Left lung (tissue), 10 donors: ENCODE measurements around the gene ZNF468. TPM values are rescaled to one million over a fixed set of nuclear protein-coding genes. Genes with fewer than 3 reads are reported as not detected.
A peak's percentile ranks its signal among the peaks of the same experiment; 100 is the strongest.
"Not testable (repeated sequence)": the region's sequence is repeated elsewhere in the genome, so short reads cannot be mapped to it uniquely, and the experiment has no call there.

Source experiments
- ATAC-seq: fragments of 200-7000 bp; cut with Tn5 transposase; one replicate; pipeline ENCODE4 v1.9.1; 2020; ENCODE audit warnings: moderate library complexity
- DNase-seq, 4 donors: peaks; one replicate each; pipeline ENCODE4 v3.0.0-alpha.2; 2013 to 2020
- H3K27ac ChIP-seq, 2 donors: fragments of 200-600 bp; sonication (generic) in 1 of 2; one replicate each; pipeline versions ENCODE4 v1.5.0 to v1.8.0; 2020 to 2021
- H3K27me3 ChIP-seq, 2 donors: fragments of 200-600 bp; sonication (generic) in 1 of 2; one replicate each; pipeline versions ENCODE4 v1.5.0 to v1.8.0; 2020 to 2021
- H3K36me3 ChIP-seq, 2 donors: fragments of 200-600 bp; sonication (generic) in 1 of 2; one replicate each; pipeline versions ENCODE4 v1.5.0 to v1.8.0; 2020 to 2021
- H3K4me1 ChIP-seq, 2 donors: fragments of 200-600 bp; one replicate each; pipeline ENCODE4 v1.8.0; 2021
- H3K4me3 ChIP-seq, 2 donors: fragments of 200-600 bp; sonication (generic) in 1 of 2; one replicate each; pipeline versions ENCODE4 v1.5.0 to v1.8.0; 2020 to 2021; ENCODE audit warnings: mild to moderate bottlenecking in 1 of 2
- H3K9me3 ChIP-seq, 2 donors: fragments of 200-600 bp; sonication (generic) in 1 of 2; one replicate each; pipeline versions ENCODE4 v1.5.0 to v1.8.0; 2020 to 2021
- intact Hi-C, 2 donors: fragments of 100-400 bp; cut with DNase I; formaldehyde crosslinking; loops; one replicate each; pipeline versions ENCODE4 v1.11.2 to v1.14.2; 2022
- polyA plus RNA-seq, 6 donors: library from polyadenylated mRNA; unstranded; fragments of 120-200 nt; gene quantifications; one replicate each; pipeline ENCODE4 v1.2.1, GENCODE V29; 2013; ENCODE audit not compliant: insufficient read length in 6 of 6
- total RNA-seq, 2 donors: library from RNA; stranded (reverse); fragmentation: NEBNext Ultra II Directional; extraction: Animal tissue kit (Norgen Biotek cat#: 25700); gene quantifications; one replicate each; pipeline ENCODE4 v1.2.1, GENCODE V29; 2021
- TF ChIP-seq, protein P1 (sequence below), 2 donors: fragments of 200-600 bp; sonication (generic) in 1 of 2; IDR thresholded peaks; one replicate each; pipeline versions ENCODE4 v1.5.0 to v1.8.0; 2021; ENCODE audit warnings: antibody characterized with exemption in 2 of 2
- donor health status: DM: no; HTN: yes; CAD: no.
- donor health status: DM: no; HTN: no; CAD: no.

ZNF468 gene
- total and polyA plus RNA-seq, 8 donors, result 17.4 to 40.0 (median 34.6) TPM

DNA sequence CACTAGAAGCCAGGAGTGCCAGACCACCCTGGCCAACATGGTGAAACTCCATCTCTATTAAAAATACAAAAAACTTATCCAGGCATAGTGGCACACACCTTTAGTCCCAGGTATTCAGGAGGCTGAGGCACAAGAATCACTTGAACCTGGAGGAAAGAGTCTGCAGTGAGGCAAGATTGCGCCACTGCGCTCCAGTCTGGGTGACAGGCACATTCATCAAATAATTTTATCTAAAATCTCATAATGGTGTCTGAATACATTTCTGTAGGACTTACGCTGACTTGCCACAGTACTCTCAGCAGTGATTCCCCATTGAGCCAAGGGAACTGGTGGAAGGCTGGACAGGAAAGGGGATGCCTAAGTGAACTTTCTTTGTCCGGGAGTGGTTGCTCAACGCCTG, 31.7 kb downstream of the ZNF468 start:
- no peak for DNase-seq
- Histone ChIP-seq H3K27ac (no peak overlapping the region), H3K27me3 (no peaks in the 10 kb centered on the region), H3K9me3 (peaks cover 0 to 50% of the 10 kb centered on the region in 2 donors), H3K4me3 (no peak overlapping the region), H3K4me1 (peaks cover 0 to 1% of the 10 kb centered on the region in 2 donors), H3K36me3 (no peaks in the 10 kb centered on the region)
- no peak for ATAC-seq
- TF ChIP-seq, protein P1, sequence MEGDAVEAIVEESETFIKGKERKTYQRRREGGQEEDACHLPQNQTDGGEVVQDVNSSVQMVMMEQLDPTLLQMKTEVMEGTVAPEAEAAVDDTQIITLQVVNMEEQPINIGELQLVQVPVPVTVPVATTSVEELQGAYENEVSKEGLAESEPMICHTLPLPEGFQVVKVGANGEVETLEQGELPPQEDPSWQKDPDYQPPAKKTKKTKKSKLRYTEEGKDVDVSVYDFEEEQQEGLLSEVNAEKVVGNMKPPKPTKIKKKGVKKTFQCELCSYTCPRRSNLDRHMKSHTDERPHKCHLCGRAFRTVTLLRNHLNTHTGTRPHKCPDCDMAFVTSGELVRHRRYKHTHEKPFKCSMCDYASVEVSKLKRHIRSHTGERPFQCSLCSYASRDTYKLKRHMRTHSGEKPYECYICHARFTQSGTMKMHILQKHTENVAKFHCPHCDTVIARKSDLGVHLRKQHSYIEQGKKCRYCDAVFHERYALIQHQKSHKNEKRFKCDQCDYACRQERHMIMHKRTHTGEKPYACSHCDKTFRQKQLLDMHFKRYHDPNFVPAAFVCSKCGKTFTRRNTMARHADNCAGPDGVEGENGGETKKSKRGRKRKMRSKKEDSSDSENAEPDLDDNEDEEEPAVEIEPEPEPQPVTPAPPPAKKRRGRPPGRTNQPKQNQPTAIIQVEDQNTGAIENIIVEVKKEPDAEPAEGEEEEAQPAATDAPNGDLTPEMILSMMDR (IDR thresholded peaks at IDR 0.05), result no peak
- intact Hi-C loops, result no loop called here

DNA sequence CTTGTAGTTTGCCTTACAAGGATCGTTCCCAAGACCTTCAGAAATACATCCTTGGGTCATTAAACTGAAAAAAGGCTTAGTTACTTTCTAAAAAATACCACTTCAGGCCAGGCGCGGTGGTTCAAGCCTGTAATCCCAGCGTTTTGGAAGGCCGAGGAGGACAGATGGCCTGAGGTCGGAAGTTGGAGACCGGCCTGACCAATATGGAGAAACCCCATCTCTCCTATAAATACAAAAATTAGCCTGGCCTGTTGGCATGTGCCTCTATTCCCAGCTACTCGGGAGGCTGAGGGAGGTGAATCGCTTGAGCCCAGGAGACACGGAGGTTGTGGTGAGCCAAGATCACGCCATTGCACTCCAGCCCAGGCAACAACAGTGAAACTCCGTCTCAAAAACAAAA, 33.7 kb downstream of the ZNF468 start:
- ATAC-seq (no peak), DNase-seq (no peak)
- intact Hi-C loops, result no loop called here
- Histone ChIP-seq H3K4me3 (no peak overlapping the region), H3K27me3 (no peaks in the 10 kb centered on the region), H3K9me3 (peaks cover 0 to 39% of the 10 kb centered on the region in 2 donors), H3K36me3 (no peaks in the 10 kb centered on the region), H3K4me1 (peaks cover 0 to 7% of the 10 kb centered on the region in 2 donors), H3K27ac (no peak overlapping the region)
- TF ChIP-seq, protein P1 (IDR thresholded peaks at IDR 0.05), result no peak

DNA sequence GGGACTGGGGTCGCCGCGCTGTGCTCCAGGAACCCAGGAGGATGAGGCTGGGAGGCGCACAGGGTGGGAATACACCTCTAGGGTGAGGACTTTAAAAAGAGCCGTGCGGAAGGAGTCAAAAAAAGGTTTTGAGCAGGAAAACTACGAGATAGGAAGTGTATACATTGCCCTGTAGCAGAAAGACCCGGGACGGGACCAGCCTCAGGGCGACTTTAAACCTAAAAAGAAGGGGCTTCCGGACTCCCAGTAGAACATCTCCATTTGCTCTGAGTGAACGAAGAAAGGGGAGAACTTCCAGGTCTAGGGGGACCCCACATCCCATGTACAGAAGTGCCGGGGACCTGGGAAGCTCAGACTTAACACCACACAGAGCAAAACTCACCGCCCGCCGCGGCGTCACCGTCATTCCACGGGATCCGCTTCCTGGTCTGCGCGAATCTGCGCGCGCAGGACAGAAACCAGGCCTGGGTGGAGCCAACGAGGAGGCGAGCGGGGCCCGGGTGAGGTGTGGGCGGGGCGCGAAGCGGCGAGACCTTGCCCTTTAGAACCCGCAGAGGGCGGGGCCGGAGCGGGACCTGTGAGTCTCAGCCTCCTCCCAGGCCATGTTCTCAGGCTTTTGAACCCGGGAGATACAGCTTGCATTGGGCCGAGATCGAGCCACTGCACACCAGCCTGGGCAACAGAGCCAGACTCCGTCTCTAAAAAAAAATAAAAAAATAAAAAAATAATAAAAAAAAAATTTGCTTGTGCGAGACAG, 36.0 kb downstream of the ZNF468 start, which contains the start of gene ZNF28:
TSS of gene ZNF28 (minus strand) at position 430 of the 757 bp plus-strand sequence. CDS start 3,675 bp downstream, outside the sequence.
- DNase-seq, result peak; percentile 27 to 92 (median 55)
- Histone ChIP-seq H3K4me3 (peak within 1 kb of the TSS; percentile 52 to 62), H3K9me3 (peaks cover 0 to 31% of the 10 kb centered on the region in 2 donors), H3K36me3 (peaks cover 0 to 18% of the 10 kb centered on the region in 2 donors), H3K27ac (peak within 1 kb of the TSS in 1 of 2 donors; percentile 58)
- ATAC-seq, result peak; percentile 100
- H3K27me3 ChIP-seq, intact Hi-C loops, H3K4me1 ChIP-seq: not testable (repeated sequence)

DNA sequence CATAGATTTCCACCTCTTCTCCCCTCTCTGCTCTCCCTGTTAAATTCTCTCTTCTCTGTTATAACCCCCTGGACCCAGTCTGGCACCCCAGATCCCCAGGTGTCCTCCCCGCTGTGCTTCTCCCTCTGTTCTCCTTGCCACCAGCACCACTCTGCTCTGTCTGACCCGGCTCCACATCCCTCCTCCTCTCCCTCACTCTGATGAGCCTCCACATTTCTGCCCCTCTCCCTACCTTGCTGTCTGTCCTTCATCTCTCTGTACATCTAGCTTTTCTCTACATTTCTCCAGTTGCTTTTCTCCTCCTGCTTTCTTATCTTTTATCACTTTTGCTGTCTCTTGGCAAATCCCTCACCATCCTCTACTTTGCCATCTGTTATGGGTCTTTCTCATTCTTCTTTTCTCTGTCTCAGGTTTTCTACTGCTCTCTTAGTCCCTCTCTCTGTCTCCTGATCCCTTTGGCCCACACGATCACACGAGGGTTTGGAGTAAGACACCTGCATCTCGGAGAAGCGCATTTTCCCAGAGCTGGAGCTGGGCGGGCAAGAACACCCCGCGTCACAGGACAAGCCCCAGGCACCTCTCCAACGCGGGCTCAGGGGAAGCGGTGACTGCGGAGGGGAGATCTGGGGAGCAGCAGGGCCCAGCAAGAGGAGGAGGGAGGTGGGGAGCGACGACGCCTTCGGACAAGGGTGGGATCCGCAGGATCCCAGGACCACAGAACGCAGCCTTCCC, 36.8 kb downstream of the ZNF468 start:
- H3K27me3 ChIP-seq, H3K4me1 ChIP-seq, intact Hi-C loops: not testable (repeated sequence)
- H3K9me3 ChIP-seq, result peaks cover 0 to 32% of the 10 kb centered on the region in 2 donors
- ATAC-seq, result peak; percentile 67
- H3K36me3 ChIP-seq, result peaks cover 0 to 25% of the 10 kb centered on the region in 2 donors
- peak overlapping the region; percentile 52 to 62 for H3K4me3 ChIP-seq
- peak in 3 of 4 donors; percentile 13 to 80 (median 43) for DNase-seq
- H3K27ac ChIP-seq, result peak overlapping the region in 1 of 2 donors; percentile 58

DNA sequence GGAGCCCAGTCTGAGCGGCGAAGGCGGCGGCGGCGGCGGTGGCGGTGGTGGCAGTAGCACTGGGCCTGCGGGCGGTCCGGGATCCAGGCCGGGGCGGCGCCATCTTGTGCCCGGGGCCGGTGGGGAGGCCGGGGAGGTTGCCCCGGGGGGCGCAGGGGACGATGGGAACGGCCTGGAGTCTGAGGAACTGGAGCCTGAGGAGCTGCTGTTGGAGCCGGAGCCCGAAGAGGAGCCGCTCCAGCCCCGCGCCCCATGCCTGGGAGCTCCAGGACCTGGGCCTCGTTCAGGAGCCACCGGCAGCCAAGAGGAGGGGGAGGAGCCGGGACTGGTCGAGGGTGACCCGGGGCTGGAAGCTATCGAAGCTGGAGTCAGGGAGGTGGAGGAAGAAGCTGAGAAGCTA, 47.6 kb downstream of the ZNF468 start:
- Histone ChIP-seq H3K4me1 (no peaks in the 10 kb centered on the region), H3K27ac (no peak overlapping the region), H3K9me3 (peaks cover 0 to 60% of the 10 kb centered on the region in 2 donors), H3K36me3 (peaks cover 0 to 74% of the 10 kb centered on the region in 2 donors), H3K27me3 (no peaks in the 10 kb centered on the region), H3K4me3 (no peak overlapping the region)
- DNase-seq (no peak), ATAC-seq (no peak)
- intact Hi-C loops, result no loop called here
- TF ChIP-seq, protein P1 (IDR thresholded peaks at IDR 0.05), result no peak

DNA sequence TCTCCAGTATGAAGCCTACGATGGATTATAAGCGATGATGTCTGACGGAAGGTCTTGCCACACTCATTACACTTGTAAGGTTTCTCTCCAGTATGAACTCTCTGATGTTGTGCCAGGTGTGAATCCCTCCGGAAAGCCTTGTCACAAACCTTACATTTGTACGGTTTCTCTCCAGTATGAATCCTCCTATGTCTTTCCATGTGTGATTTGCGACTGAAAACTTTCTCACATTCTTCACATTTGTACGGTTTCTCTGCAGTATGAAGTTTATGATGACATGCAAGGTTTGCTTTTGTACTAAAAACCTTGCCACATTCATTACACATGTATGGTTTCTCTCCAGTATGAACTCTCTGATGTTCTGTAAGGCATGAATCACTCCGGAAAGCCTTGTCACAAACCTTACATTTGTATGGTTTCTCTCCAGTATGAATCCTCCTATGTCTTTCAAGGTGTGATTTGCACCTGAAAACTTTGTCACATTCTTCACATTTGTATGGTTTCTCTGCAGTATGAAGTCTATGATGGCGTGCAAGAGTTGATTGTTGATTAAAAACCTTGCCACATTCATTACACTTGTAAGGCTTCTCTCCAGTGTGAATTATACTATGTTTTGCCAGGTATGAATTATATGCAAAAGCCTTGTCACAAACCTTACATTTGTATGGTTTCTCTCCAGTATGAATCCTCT, 57.3 kb downstream of the ZNF468 start:
- DNase-seq, H3K4me3 ChIP-seq, ATAC-seq, H3K4me1 ChIP-seq, H3K27me3 ChIP-seq, intact Hi-C loops, H3K27ac ChIP-seq: not testable (repeated sequence)
- peaks cover 3 to 100% of the 10 kb centered on the region in 2 donors for H3K9me3 ChIP-seq
- peaks cover 0 to 57% of the 10 kb centered on the region in 2 donors for H3K36me3 ChIP-seq
